ENCODE results near the gene RASAL2.

Gene RASAL2

DNA sequence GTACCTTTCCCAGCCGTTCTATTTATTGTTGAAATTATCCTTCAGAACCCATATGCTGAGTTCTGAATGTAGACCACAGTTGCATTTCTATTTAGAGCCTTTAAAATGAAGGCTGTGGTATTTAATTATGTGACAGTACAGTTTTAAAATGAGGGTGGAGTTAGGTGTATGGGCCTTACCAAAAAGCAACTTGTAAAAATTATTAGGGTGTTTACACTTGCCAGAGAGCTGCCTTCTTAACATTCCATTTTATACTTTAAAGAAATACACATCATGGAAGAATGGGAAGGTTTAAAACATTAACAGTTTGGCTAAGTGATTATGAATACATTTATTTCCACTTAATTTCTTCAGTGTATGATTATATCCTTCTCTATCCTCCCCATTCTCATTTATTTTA, 75.7 kb downstream of the RASAL2 start:
- H3K79me2 ChIP-seq (ENCODE audit: low read length) = no peaks in the 10 kb centered on the region

GRCh38 chr1:178172939-178173338, 79.0 kb downstream of the RASAL2 start:
- H2AFZ ChIP-seq (ENCODE audit: low read depth, low read length) = no peak overlapping the region
- H3K4me3 ChIP-seq (ENCODE audit: low read length) = no peak overlapping the region
- no peaks in the 10 kb centered on the region for H3K36me3 ChIP-seq (replicated peaks; ENCODE audit: low read depth, low read length)
- H3K27ac ChIP-seq (ENCODE audit: low read length) = no peak overlapping the region
- H4K20me1 ChIP-seq (ENCODE audit: insufficient read depth, low read length) = no peaks in the 10 kb centered on the region
- no peaks in the 10 kb centered on the region for H3K4me1 ChIP-seq (ENCODE audit: low read length)
- H3K4me2 ChIP-seq (ENCODE audit: low read length) = no peak overlapping the region
- H3K9ac ChIP-seq (ENCODE audit: low read length) = no peak overlapping the region
- H3K9me3 ChIP-seq (ENCODE audit: insufficient read depth, low read length) = no peaks in the 10 kb centered on the region
- no peaks in the 10 kb centered on the region for H3K79me2 ChIP-seq (ENCODE audit: low read length)
- no peak for TF ChIP-seq EZH2phosphoT487 (IDR thresholded peaks at IDR 0.05; ENCODE audit: low read depth)
- TF ChIP-seq, protein P1, sequence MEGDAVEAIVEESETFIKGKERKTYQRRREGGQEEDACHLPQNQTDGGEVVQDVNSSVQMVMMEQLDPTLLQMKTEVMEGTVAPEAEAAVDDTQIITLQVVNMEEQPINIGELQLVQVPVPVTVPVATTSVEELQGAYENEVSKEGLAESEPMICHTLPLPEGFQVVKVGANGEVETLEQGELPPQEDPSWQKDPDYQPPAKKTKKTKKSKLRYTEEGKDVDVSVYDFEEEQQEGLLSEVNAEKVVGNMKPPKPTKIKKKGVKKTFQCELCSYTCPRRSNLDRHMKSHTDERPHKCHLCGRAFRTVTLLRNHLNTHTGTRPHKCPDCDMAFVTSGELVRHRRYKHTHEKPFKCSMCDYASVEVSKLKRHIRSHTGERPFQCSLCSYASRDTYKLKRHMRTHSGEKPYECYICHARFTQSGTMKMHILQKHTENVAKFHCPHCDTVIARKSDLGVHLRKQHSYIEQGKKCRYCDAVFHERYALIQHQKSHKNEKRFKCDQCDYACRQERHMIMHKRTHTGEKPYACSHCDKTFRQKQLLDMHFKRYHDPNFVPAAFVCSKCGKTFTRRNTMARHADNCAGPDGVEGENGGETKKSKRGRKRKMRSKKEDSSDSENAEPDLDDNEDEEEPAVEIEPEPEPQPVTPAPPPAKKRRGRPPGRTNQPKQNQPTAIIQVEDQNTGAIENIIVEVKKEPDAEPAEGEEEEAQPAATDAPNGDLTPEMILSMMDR (IDR thresholded peaks at IDR 0.05; ENCODE audit: low read depth, low read length) = no peak
- H3K27me3 ChIP-seq (ENCODE audit: low read depth, low read length) = no peaks in the 10 kb centered on the region

More for the DNA sequence above, 75.7 kb downstream of the RASAL2 start:
- TF ChIP-seq, protein P1 (IDR thresholded peaks at IDR 0.05; ENCODE audit: low read depth, low read length) = no peak
- TF ChIP-seq EZH2phosphoT487 (IDR thresholded peaks at IDR 0.05; ENCODE audit: low read depth) = no peak
- no peaks in the 10 kb centered on the region for H3K27me3 ChIP-seq (ENCODE audit: low read depth, low read length)
- no peak overlapping the region for H3K4me2 ChIP-seq (ENCODE audit: low read length)
- no peak overlapping the region for H3K9ac ChIP-seq (ENCODE audit: low read length)
- H3K27ac ChIP-seq (ENCODE audit: low read length) = no peak overlapping the region
- no peaks in the 10 kb centered on the region for H4K20me1 ChIP-seq (ENCODE audit: insufficient read depth, low read length)
- H3K36me3 ChIP-seq (replicated peaks; ENCODE audit: low read depth, low read length) = no peaks in the 10 kb centered on the region
- no peak overlapping the region for H3K4me3 ChIP-seq (ENCODE audit: low read length)
- H3K4me1 ChIP-seq (ENCODE audit: low read length) = no peaks in the 10 kb centered on the region
- no peak overlapping the region for H2AFZ ChIP-seq (ENCODE audit: low read depth, low read length)
- H3K9me3 ChIP-seq (ENCODE audit: insufficient read depth, low read length) = no peaks in the 10 kb centered on the region

- TF ChIP-seq, protein P1 (IDR thresholded peaks at IDR 0.05; ENCODE audit: low read depth, low read length) = no peak
- H3K79me2 ChIP-seq (ENCODE audit: low read length) = no peaks in the 10 kb centered on the region
- no peaks in the 10 kb centered on the region for H3K9me3 ChIP-seq (ENCODE audit: insufficient read depth, low read length)
Measured at GRCh38 chr1:178174539-178174938, 80.6 kb downstream of the RASAL2 start.

DNA sequence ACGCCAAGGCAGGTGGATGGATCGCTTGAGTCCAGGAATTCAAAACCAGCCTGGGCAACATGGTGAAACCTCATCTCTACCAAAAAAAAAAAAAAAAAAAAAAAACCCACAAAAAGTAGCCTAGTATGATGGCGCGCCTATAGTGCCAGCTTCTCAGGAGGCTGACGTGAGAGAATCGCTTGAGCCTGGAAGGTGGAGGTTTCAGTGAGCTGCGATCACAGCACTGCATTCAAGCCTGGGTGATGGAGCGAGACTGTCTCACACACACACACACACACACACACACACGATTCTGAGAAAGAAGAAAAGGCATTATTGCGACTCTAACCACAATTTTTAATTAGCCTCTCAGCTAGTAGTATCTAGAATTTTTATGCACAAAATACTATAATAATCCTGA, 86.5 kb downstream of the RASAL2 start:
- Histone ChIP-seq H3K4me3 (ENCODE audit: low read length) (no peak overlapping the region), H3K4me1 (ENCODE audit: low read length) (no peaks in the 10 kb centered on the region), H3K36me3 (replicated peaks; ENCODE audit: low read depth, low read length) (no peaks in the 10 kb centered on the region), H3K9me3 (ENCODE audit: insufficient read depth, low read length) (no peaks in the 10 kb centered on the region), H3K27ac (ENCODE audit: low read length) (no peak overlapping the region), H4K20me1 (ENCODE audit: insufficient read depth, low read length) (no peaks in the 10 kb centered on the region), H2AFZ (ENCODE audit: low read depth, low read length) (no peak overlapping the region), H3K4me2 (ENCODE audit: low read length) (no peak overlapping the region), H3K27me3 (ENCODE audit: low read depth, low read length) (no peaks in the 10 kb centered on the region), H3K9ac (ENCODE audit: low read length) (no peak overlapping the region), H3K79me2 (ENCODE audit: low read length) (no peaks in the 10 kb centered on the region)
- TF ChIP-seq, protein P1 (IDR thresholded peaks at IDR 0.05; ENCODE audit: low read depth, low read length) = no peak
- no peak for TF ChIP-seq EZH2phosphoT487 (IDR thresholded peaks at IDR 0.05; ENCODE audit: low read depth)

More at GRCh38 chr1:178174539-178174938, 80.6 kb downstream of the RASAL2 start:
- H3K36me3 ChIP-seq (replicated peaks; ENCODE audit: low read depth, low read length) = no peaks in the 10 kb centered on the region
- H3K9ac ChIP-seq (ENCODE audit: low read length) = no peak overlapping the region
- no peak overlapping the region for H3K4me2 ChIP-seq (ENCODE audit: low read length)
- H2AFZ ChIP-seq (ENCODE audit: low read depth, low read length) = no peak overlapping the region
- no peaks in the 10 kb centered on the region for H3K27me3 ChIP-seq (ENCODE audit: low read depth, low read length)
- H4K20me1 ChIP-seq (ENCODE audit: insufficient read depth, low read length) = no peaks in the 10 kb centered on the region
- H3K4me1 ChIP-seq (ENCODE audit: low read length) = no peaks in the 10 kb centered on the region
- no peak overlapping the region for H3K27ac ChIP-seq (ENCODE audit: low read length)
- H3K4me3 ChIP-seq (ENCODE audit: low read length) = no peak overlapping the region
